ENCODE data around the gene SLC22A15. TPM values are rescaled to one million over a fixed set of nuclear protein-coding genes. Genes with fewer than 3 reads are reported as not detected.

The SLC22A15 gene
- polyA plus RNA-seq, 1 donor from 2014 or later = 3.1 TPM

DNA sequence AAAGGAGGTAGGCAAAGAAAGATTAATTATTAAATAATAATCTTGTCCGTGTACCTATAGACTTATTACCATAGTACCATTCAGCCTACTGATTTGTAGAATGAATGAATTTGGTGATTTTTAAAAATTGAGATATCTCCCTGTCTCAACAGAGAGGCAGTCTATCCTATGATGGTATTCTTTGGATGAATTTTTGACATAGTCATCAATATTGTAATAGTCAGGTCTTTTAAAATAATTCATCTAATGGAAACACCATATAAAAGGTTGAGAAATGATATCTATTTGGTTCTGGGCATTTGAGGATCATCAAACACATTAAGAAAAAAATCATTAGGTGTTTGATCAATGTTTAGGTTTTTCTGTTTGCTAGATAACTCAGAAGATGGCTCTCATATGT lies 99.3 kb downstream of the SLC22A15 start:
- Histone ChIP-seq H3K4me3 (ENCODE audit: low read length) (no peak overlapping the region), H3K4me2 (ENCODE audit: low read length) (no peak overlapping the region), H3K9me2 (ENCODE audit: insufficient read depth, low read length) (no peaks in the 10 kb centered on the region), H3K27me3 (ENCODE audit: insufficient read depth, low read depth, low read length) (no peaks in the 10 kb centered on the region), H2AFZ (ENCODE audit: low read depth, low read length) (no peak overlapping the region), H3K79me2 (replicated peaks; ENCODE audit: insufficient read depth, low read length) (no peaks in the 10 kb centered on the region), H3K27ac (ENCODE audit: low read length) (no peak overlapping the region), H4K20me1 (ENCODE audit: insufficient read depth) (no peaks in the 10 kb centered on the region), H3K9me3 (ENCODE audit: low read length) (no peaks in the 10 kb centered on the region), H3K36me3 (ENCODE audit: insufficient read depth, low read length) (no peaks in the 10 kb centered on the region), H3F3A (ENCODE audit: insufficient read depth, low read length, poor library complexity, severe bottlenecking) (no peaks in the 10 kb centered on the region), H3K9ac (ENCODE audit: low read length) (no peak overlapping the region)
- TF ChIP-seq EZH2 (IDR thresholded peaks at IDR 0.05; ENCODE audit: borderline replicate concordance, insufficient read depth, low read length, poor library complexity, severe bottlenecking) = no peak
- no peak for TF ChIP-seq SMC3 (conservative IDR thresholded peaks at IDR 0.05; ENCODE audit: poor library complexity)
- no peak for TF ChIP-seq POLR2AphosphoS5 (IDR thresholded peaks at IDR 0.05)
- TF ChIP-seq, protein P1, sequence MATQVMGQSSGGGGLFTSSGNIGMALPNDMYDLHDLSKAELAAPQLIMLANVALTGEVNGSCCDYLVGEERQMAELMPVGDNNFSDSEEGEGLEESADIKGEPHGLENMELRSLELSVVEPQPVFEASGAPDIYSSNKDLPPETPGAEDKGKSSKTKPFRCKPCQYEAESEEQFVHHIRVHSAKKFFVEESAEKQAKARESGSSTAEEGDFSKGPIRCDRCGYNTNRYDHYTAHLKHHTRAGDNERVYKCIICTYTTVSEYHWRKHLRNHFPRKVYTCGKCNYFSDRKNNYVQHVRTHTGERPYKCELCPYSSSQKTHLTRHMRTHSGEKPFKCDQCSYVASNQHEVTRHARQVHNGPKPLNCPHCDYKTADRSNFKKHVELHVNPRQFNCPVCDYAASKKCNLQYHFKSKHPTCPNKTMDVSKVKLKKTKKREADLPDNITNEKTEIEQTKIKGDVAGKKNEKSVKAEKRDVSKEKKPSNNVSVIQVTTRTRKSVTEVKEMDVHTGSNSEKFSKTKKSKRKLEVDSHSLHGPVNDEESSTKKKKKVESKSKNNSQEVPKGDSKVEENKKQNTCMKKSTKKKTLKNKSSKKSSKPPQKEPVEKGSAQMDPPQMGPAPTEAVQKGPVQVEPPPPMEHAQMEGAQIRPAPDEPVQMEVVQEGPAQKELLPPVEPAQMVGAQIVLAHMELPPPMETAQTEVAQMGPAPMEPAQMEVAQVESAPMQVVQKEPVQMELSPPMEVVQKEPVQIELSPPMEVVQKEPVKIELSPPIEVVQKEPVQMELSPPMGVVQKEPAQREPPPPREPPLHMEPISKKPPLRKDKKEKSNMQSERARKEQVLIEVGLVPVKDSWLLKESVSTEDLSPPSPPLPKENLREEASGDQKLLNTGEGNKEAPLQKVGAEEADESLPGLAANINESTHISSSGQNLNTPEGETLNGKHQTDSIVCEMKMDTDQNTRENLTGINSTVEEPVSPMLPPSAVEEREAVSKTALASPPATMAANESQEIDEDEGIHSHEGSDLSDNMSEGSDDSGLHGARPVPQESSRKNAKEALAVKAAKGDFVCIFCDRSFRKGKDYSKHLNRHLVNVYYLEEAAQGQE (IDR thresholded peaks at IDR 0.05; ENCODE audit: borderline replicate concordance) = no peak
- TF ChIP-seq EP300 (conservative IDR thresholded peaks at IDR 0.05; ENCODE audit: poor library complexity, severe bottlenecking) = no peak
- TF ChIP-seq, protein P2, sequence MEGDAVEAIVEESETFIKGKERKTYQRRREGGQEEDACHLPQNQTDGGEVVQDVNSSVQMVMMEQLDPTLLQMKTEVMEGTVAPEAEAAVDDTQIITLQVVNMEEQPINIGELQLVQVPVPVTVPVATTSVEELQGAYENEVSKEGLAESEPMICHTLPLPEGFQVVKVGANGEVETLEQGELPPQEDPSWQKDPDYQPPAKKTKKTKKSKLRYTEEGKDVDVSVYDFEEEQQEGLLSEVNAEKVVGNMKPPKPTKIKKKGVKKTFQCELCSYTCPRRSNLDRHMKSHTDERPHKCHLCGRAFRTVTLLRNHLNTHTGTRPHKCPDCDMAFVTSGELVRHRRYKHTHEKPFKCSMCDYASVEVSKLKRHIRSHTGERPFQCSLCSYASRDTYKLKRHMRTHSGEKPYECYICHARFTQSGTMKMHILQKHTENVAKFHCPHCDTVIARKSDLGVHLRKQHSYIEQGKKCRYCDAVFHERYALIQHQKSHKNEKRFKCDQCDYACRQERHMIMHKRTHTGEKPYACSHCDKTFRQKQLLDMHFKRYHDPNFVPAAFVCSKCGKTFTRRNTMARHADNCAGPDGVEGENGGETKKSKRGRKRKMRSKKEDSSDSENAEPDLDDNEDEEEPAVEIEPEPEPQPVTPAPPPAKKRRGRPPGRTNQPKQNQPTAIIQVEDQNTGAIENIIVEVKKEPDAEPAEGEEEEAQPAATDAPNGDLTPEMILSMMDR (IDR thresholded peaks at IDR 0.05; ENCODE audit: poor library complexity, severe bottlenecking) = no peak
- no peak for TF ChIP-seq RAD21 (conservative IDR thresholded peaks at IDR 0.05)
- no peak for TF ChIP-seq TAF1 (IDR thresholded peaks at IDR 0.05; ENCODE audit: low read depth)

DNA sequence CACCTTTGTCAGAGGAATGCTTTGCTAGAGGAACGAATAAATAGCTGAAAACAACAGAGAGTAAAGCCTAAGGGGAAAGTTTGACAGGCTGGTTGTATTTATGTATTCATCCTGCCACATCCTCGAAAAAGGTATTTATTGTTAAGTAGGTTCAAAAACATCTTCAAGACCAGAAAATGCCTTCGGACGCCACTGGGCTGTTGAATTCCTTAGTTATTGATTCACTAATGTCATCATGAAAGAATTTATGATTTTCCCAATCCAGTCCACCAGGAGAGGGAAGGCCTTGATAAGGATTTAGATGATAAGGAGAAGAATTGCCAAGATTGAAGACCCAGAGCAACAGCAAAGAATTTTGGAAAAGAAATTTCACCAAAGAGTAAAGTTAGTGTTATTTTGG lies 99.7 kb downstream of the SLC22A15 start:
- no peak overlapping the region for H3K4me3 ChIP-seq (ENCODE audit: low read length)
- H3K9me2 ChIP-seq (ENCODE audit: insufficient read depth, low read length) = no peaks in the 10 kb centered on the region
- no peak for TF ChIP-seq RAD21 (conservative IDR thresholded peaks at IDR 0.05)
- no peaks in the 10 kb centered on the region for H3K36me3 ChIP-seq (ENCODE audit: insufficient read depth, low read length)
- H3K9ac ChIP-seq (ENCODE audit: low read length) = no peak overlapping the region
- no peaks in the 10 kb centered on the region for H3K79me2 ChIP-seq (replicated peaks; ENCODE audit: insufficient read depth, low read length)
- H3K27ac ChIP-seq (ENCODE audit: low read length) = no peak overlapping the region
- H3F3A ChIP-seq (ENCODE audit: insufficient read depth, low read length, poor library complexity, severe bottlenecking) = no peaks in the 10 kb centered on the region
- no peaks in the 10 kb centered on the region for H3K27me3 ChIP-seq (ENCODE audit: insufficient read depth, low read depth, low read length)
- H3K9me3 ChIP-seq (ENCODE audit: low read length) = no peaks in the 10 kb centered on the region
- H4K20me1 ChIP-seq (ENCODE audit: insufficient read depth) = no peaks in the 10 kb centered on the region
- H3K4me2 ChIP-seq (ENCODE audit: low read length) = no peak overlapping the region
- no peak overlapping the region for H2AFZ ChIP-seq (ENCODE audit: low read depth, low read length)

DNA sequence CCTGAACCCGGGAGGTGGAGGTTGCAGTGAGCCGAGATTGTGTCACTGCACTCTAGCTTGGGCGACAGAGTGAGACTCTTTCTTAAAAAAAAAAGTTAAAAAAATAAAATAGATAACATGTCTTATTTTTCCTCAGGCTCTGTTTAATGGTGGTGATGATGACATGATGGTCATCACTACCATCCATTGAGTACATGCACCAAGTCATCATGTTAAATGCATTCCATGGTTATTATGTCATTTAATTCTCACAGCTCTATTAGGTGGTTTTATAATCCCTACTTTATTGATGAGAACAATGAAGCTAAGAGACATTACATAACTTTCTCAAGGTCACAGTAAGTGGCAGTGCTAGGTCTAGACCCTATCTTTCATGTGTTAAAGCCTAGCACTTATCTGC lies 100.5 kb downstream of the SLC22A15 start:
- Histone ChIP-seq H3K4me3 (ENCODE audit: low read length) (no peak overlapping the region), H3F3A (ENCODE audit: insufficient read depth, low read length, poor library complexity, severe bottlenecking) (no peaks in the 10 kb centered on the region), H3K27ac (ENCODE audit: low read length) (no peak overlapping the region), H3K9me3 (ENCODE audit: low read length) (no peaks in the 10 kb centered on the region), H4K20me1 (ENCODE audit: insufficient read depth) (no peaks in the 10 kb centered on the region), H3K79me2 (replicated peaks; ENCODE audit: insufficient read depth, low read length) (no peaks in the 10 kb centered on the region), H3K9ac (ENCODE audit: low read length) (no peak overlapping the region), H2AFZ (ENCODE audit: low read depth, low read length) (no peak overlapping the region), H3K27me3 (ENCODE audit: insufficient read depth, low read depth, low read length) (no peaks in the 10 kb centered on the region), H3K4me2 (ENCODE audit: low read length) (no peak overlapping the region), H3K9me2 (ENCODE audit: insufficient read depth, low read length) (no peaks in the 10 kb centered on the region), H3K36me3 (ENCODE audit: insufficient read depth, low read length) (no peaks in the 10 kb centered on the region)
- TF ChIP-seq, protein P1 (IDR thresholded peaks at IDR 0.05; ENCODE audit: borderline replicate concordance) = no peak
- TF ChIP-seq MXI1 (conservative IDR thresholded peaks at IDR 0.05; ENCODE audit: poor library complexity, severe bottlenecking) = no peak
- no peak for TF ChIP-seq RAD21 (conservative IDR thresholded peaks at IDR 0.05)
- TF ChIP-seq EP300 (conservative IDR thresholded peaks at IDR 0.05; ENCODE audit: poor library complexity, severe bottlenecking) = no peak
- no peak for TF ChIP-seq TAF1 (IDR thresholded peaks at IDR 0.05; ENCODE audit: low read depth)
- no peak for TF ChIP-seq EZH2 (IDR thresholded peaks at IDR 0.05; ENCODE audit: borderline replicate concordance, insufficient read depth, low read length, poor library complexity, severe bottlenecking)
- no peak for TF ChIP-seq POLR2AphosphoS5 (IDR thresholded peaks at IDR 0.05)
- TF ChIP-seq SMC3 (conservative IDR thresholded peaks at IDR 0.05; ENCODE audit: poor library complexity) = no peak
- TF ChIP-seq, protein P2 (IDR thresholded peaks at IDR 0.05; ENCODE audit: poor library complexity, severe bottlenecking) = no peak
